ENCODE results near the gene CASK. TPM values are rescaled to one million over a fixed set of nuclear protein-coding genes. Genes with fewer than 3 reads are reported as not detected.

Gene CASK
- total RNA-seq, 4 donors from 2014 or later: 34.3 to 52.8 (median 40.7) TPM

- Histone ChIP-seq H3K27ac (peak overlapping the region in 2 of 4 donors; percentile 58 to 62), H3K27me3 (peaks cover 0 to 18% of the 10 kb centered on the region in 2 donors), H3K4me3 (no peak overlapping the region), H3K9me3 (no peaks in the 10 kb centered on the region), H3K36me3 (no peaks in the 10 kb centered on the region), H3K4me1 (peaks cover 0 to 8% (median 3%) of the 10 kb centered on the region in 4 donors)
- DNase-seq (ENCODE audit: low spot score in 2 of 2): no peak
- no peak for TF ChIP-seq POLR2A (IDR thresholded peaks at IDR 0.05)
- TF ChIP-seq EP300 (IDR thresholded peaks at IDR 0.05): no peak
- no peak for TF ChIP-seq CTCF (IDR thresholded peaks at IDR 0.05)
- WGBS, 2 donors: 33 to 41% methylated on average over 4 of the region's 4 CpGs
Observed at GRCh38 chrX:41522671-41523070, 400.7 kb downstream of the CASK start.

- Histone ChIP-seq H3K4me3 (no peak overlapping the region), H3K9me3 (no peaks in the 10 kb centered on the region), H3K36me3 (no peaks in the 10 kb centered on the region), H3K27me3 (peaks cover 0 to 18% of the 10 kb centered on the region in 2 donors), H3K4me1 (peaks cover 0 to 8% (median 3%) of the 10 kb centered on the region in 4 donors), H3K27ac (peak overlapping the region in 2 of 4 donors; percentile 58 to 62)
- DNase-seq (ENCODE audit: low spot score in 2 of 2): no peak
- TF ChIP-seq EP300 (IDR thresholded peaks at IDR 0.05) (no peak), CTCF (IDR thresholded peaks at IDR 0.05) (no peak), POLR2A (IDR thresholded peaks at IDR 0.05) (no peak)
- WGBS, 2 donors: 75 to 85% methylated on average over 2 of the region's 2 CpGs
Observed at GRCh38 chrX:41522081-41522480, 401.3 kb downstream of the CASK start.

GRCh38 chrX:41519468-41519867 lies 403.9 kb downstream of the CASK start:
- H3K27ac ChIP-seq: no peak overlapping the region
- DNase-seq (ENCODE audit: low spot score in 2 of 2): no peak
- H3K36me3 ChIP-seq: no peaks in the 10 kb centered on the region
- peaks cover 0 to 18% of the 10 kb centered on the region in 2 donors for H3K27me3 ChIP-seq
- WGBS, 2 donors: 77 to 79% methylated on average over 5 of the region's 5 CpGs
- TF ChIP-seq POLR2A (IDR thresholded peaks at IDR 0.05): no peak
- no peak for TF ChIP-seq EP300 (IDR thresholded peaks at IDR 0.05)
- no peak for TF ChIP-seq CTCF (IDR thresholded peaks at IDR 0.05)
- peaks cover 0 to 4% (median 2%) of the 10 kb centered on the region in 4 donors for H3K4me1 ChIP-seq
- H3K4me3 ChIP-seq: no peak overlapping the region
- H3K9me3 ChIP-seq: no peaks in the 10 kb centered on the region

GRCh38 chrX:41518841-41519220 lies 404.5 kb downstream of the CASK start:
- no peaks in the 10 kb centered on the region for H3K36me3 ChIP-seq
- DNase-seq (ENCODE audit: low spot score in 2 of 2): no peak
- no peaks in the 10 kb centered on the region for H3K9me3 ChIP-seq
- H3K4me1 ChIP-seq: peaks cover 0 to 4% (median 0%) of the 10 kb centered on the region in 4 donors
- 63 to 69% methylated on average over 2 to 5 of the region's 5 CpGs for WGBS, 2 donors
- H3K27me3 ChIP-seq: peaks cover 0 to 18% of the 10 kb centered on the region in 2 donors
- H3K4me3 ChIP-seq: no peak overlapping the region
- TF ChIP-seq CTCF (IDR thresholded peaks at IDR 0.05) (no peak), POLR2A (IDR thresholded peaks at IDR 0.05) (no peak), EP300 (IDR thresholded peaks at IDR 0.05) (no peak)
- H3K27ac ChIP-seq: no peak overlapping the region

- peaks cover 0 to 1% (median 0%) of the 10 kb centered on the region in 4 donors for H3K4me1 ChIP-seq
- TF ChIP-seq POLR2A (IDR thresholded peaks at IDR 0.05) (no peak), CTCF (IDR thresholded peaks at IDR 0.05) (no peak), EP300 (IDR thresholded peaks at IDR 0.05) (no peak)
- DNase-seq (ENCODE audit: low spot score in 2 of 2): no peak
- no peaks in the 10 kb centered on the region for H3K36me3 ChIP-seq
- H3K9me3 ChIP-seq: no peaks in the 10 kb centered on the region
- no peak overlapping the region for H3K27ac ChIP-seq
- H3K27me3 ChIP-seq: peaks cover 0 to 18% of the 10 kb centered on the region in 2 donors
- WGBS, 2 donors: 81% methylated on average over 5 to 9 of the region's 9 CpGs
- H3K4me3 ChIP-seq: no peak overlapping the region
Observed at GRCh38 chrX:41518127-41518840, 405.1 kb downstream of the CASK start.

Data from tibial nerve (tissue), 4 donors.